H9 (cell line): ENCODE results near the gene DYNLT4. TPM values are rescaled to one million over a fixed set of nuclear protein-coding genes. Genes with fewer than 3 reads are reported as not detected.
A peak's percentile ranks its signal among the peaks of the same experiment; 100 is the strongest.

Source experiments
- DNase-seq: peaks from one replicate; pipeline ENCODE4 v3.0.0-alpha.2; 2017
- H2AFZ ChIP-seq: one replicate; pipeline ENCODE4 v1.6.1; 2013; ENCODE audit warnings: mild to moderate bottlenecking, low read length, control low read depth, moderate library complexity
- H2AK5ac ChIP-seq: 2 replicates; pipeline ENCODE4 v1.6.1; 2013; ENCODE audit warnings: low read length, control low read depth, mixed read lengths; ENCODE audit not compliant: insufficient read length
- H2BK120ac ChIP-seq: one replicate; pipeline ENCODE4 v1.6.1; 2013; ENCODE audit warnings: low read depth, mild to moderate bottlenecking, low read length, control low read depth, inconsistent platforms; ENCODE audit not compliant: poor library complexity, severe bottlenecking
- H2BK12ac ChIP-seq: 2 replicates; pipeline ENCODE4 v1.6.1; 2013; ENCODE audit warnings: low read length, control low read depth, mixed read lengths, low read depth; ENCODE audit not compliant: insufficient read length
- H2BK15ac ChIP-seq: 2 replicates; pipeline ENCODE4 v1.6.1; 2013; ENCODE audit warnings: low read depth, low read length, control low read depth
- H2BK20ac ChIP-seq: one replicate; pipeline ENCODE4 v1.6.1; 2013; ENCODE audit warnings: low read depth, mild to moderate bottlenecking, low read length, control low read depth, inconsistent platforms; ENCODE audit not compliant: poor library complexity, severe bottlenecking
- H2BK5ac ChIP-seq: 2 replicates; pipeline ENCODE4 v1.6.1; 2013; ENCODE audit warnings: low read length, control low read depth, mixed read lengths; ENCODE audit not compliant: insufficient read length
- H3K14ac ChIP-seq: 2 replicates; pipeline ENCODE4 v1.6.1; 2013; ENCODE audit warnings: low read length, control low read depth; ENCODE audit not compliant: insufficient read depth
- H3K18ac ChIP-seq: 2 replicates; pipeline ENCODE4 v1.6.1; 2013; ENCODE audit warnings: low read depth, mild to moderate bottlenecking, mixed read lengths, low read length, control low read depth; ENCODE audit not compliant: insufficient read length
- H3K23ac ChIP-seq: 2 replicates; pipeline ENCODE4 v1.6.1; 2013; ENCODE audit warnings: low read length, control low read depth, mixed read lengths, low read depth; ENCODE audit not compliant: insufficient read length
- H3K23me2 ChIP-seq: 2 replicates; pipeline ENCODE4 v1.6.1; 2013; ENCODE audit warnings: low read depth, mild to moderate bottlenecking, mixed read lengths, low read length, control low read depth; ENCODE audit not compliant: insufficient read length, poor library complexity, severe bottlenecking
- H3K27ac ChIP-seq: 2 replicates; pipeline ENCODE4 v1.5.1; 2013; ENCODE audit warnings: low read length, control low read depth, mixed read lengths, low read depth; ENCODE audit not compliant: insufficient read length
- H3K27me3 ChIP-seq: 2 replicates; pipeline ENCODE4 v1.6.1; 2013; ENCODE audit warnings: low read length, control low read depth, inconsistent platforms; ENCODE audit not compliant: insufficient read depth
- H3K4ac ChIP-seq: 2 replicates; pipeline ENCODE4 v1.6.1; 2013; ENCODE audit warnings: low read depth, mild to moderate bottlenecking, control low read depth, inconsistent platforms, low read length, moderate library complexity
- H3K4me1 ChIP-seq: 2 replicates; pipeline ENCODE4 v1.6.1; 2013; ENCODE audit warnings: low read length, control low read depth, inconsistent platforms; ENCODE audit not compliant: insufficient read depth
- H3K4me2 ChIP-seq: 2 replicates; pipeline ENCODE4 v1.6.1; 2013; ENCODE audit warnings: low read length, control low read depth, mixed read lengths; ENCODE audit not compliant: insufficient read length, insufficient read depth
- H3K56ac ChIP-seq: 2 replicates; pipeline ENCODE4 v1.6.1; 2013; ENCODE audit warnings: low read depth, mild to moderate bottlenecking, mixed read lengths, low read length, control low read depth; ENCODE audit not compliant: insufficient read length
- H3K79me1 ChIP-seq: 2 replicates; pipeline ENCODE4 v1.6.1; 2013; ENCODE audit warnings: low read depth, mild to moderate bottlenecking, moderate library complexity, low read length, control low read depth, inconsistent platforms; ENCODE audit not compliant: insufficient read depth, poor library complexity, severe bottlenecking
- H3K79me2 ChIP-seq: 2 replicates; pipeline ENCODE4 v1.6.1; 2013; ENCODE audit warnings: low read length, control low read depth, inconsistent platforms; ENCODE audit not compliant: insufficient read depth
- H3K9ac ChIP-seq: 2 replicates; pipeline ENCODE4 v1.6.1; 2013; ENCODE audit warnings: low read length, control low read depth, mixed read lengths; ENCODE audit not compliant: insufficient read length; ENCODE audit errors: extremely low read depth
- H3K9me3 ChIP-seq: one replicate; pipeline ENCODE4 v1.6.1; 2013; ENCODE audit warnings: low read depth, low read length, inconsistent platforms; ENCODE audit not compliant: control insufficient read depth
- H3T11ph ChIP-seq: one replicate; pipeline ENCODE4 v1.6.1; 2013; ENCODE audit warnings: mild to moderate bottlenecking, low read length, control low read depth, inconsistent platforms
- H4K20me1 ChIP-seq: one replicate; pipeline ENCODE4 v1.6.1; 2013; ENCODE audit not compliant: control insufficient read depth, insufficient read length, insufficient read depth
- H4K5ac ChIP-seq: 2 replicates; pipeline ENCODE4 v1.6.1; 2013; ENCODE audit warnings: low read depth, mild to moderate bottlenecking, mixed read lengths, low read length, control low read depth; ENCODE audit not compliant: insufficient read length
- H4K8ac ChIP-seq: replicated peaks from 2 replicates; pipeline ENCODE4 v1.6.1; 2013; ENCODE audit warnings: low read length, control low read depth, mixed read lengths, low read depth; ENCODE audit not compliant: insufficient read length
- H4K91ac ChIP-seq: 2 replicates; pipeline ENCODE4 v1.6.1; 2013; ENCODE audit warnings: low read depth, mild to moderate bottlenecking, moderate library complexity, mixed read lengths, low read length, control low read depth; ENCODE audit not compliant: insufficient read length
- H3K27ac Mint-ChIP-seq, 3 experiments: 2 replicates in 2 of 3; 3 replicates in 1 of 3; pipeline ENCODE4 v1.8.0; 2020 to 2021; ENCODE audit warnings: mixed read lengths in 3 of 3, mild to moderate bottlenecking in 1 of 3, moderate library complexity in 1 of 3
- H3K27me3 Mint-ChIP-seq: 2 replicates; pipeline ENCODE4 v1.8.0; 2021; ENCODE audit warnings: low read depth, mild to moderate bottlenecking, moderate library complexity, mixed read lengths
- H3K36me3 Mint-ChIP-seq, 3 experiments: 2 replicates in 2 of 3; 3 replicates in 1 of 3; pipeline ENCODE4 v1.8.0; 2020 to 2021; ENCODE audit warnings: low read depth in 3 of 3, mixed read lengths in 3 of 3; ENCODE audit not compliant: insufficient read depth in 1 of 3
- H3K4me1 Mint-ChIP-seq, 2 experiments: 2 replicates each; pipeline ENCODE4 v1.8.0; 2020; ENCODE audit warnings: mixed read lengths in 2 of 2
- H3K4me3 Mint-ChIP-seq, 2 experiments: 2 replicates in 1 of 2; 3 replicates in 1 of 2; pipeline ENCODE4 v1.8.0; 2020 to 2021; ENCODE audit warnings: mild to moderate bottlenecking in 2 of 2, mixed read lengths in 2 of 2, moderate library complexity in 1 of 2
- H3K9me3 Mint-ChIP-seq, 2 experiments: 2 replicates in 1 of 2; 3 replicates in 1 of 2; pipeline ENCODE4 v1.8.0; 2020; ENCODE audit warnings: mild to moderate bottlenecking in 2 of 2, mixed read lengths in 2 of 2, moderate library complexity in 1 of 2
- WGBS: extraction: QIAGEN DNeasy Blood & Tissue Kit; methylation state at CpG from one replicate; pipeline ENCODE4 v1.1.7; 2013; ENCODE audit warnings: missing lambda C conversion rate, low lambda C conversion rate, mixed read lengths; ENCODE audit not compliant: insufficient read length; ENCODE audit errors: extremely low coverage; 5-methylcytosine and 5-hydroxymethylcytosine counted together
- total RNA-seq: library from RNA; stranded (reverse); gene quantifications from 2 replicates; pipeline ENCODE4 v1.2.1, GENCODE V29; 2021
- TF ChIP-seq, protein P1 (sequence below): fragments of 200-600 bp; sonication (generic); conservative IDR thresholded peaks from 3 replicates; pipeline ENCODE4 v1.8.0; 2021; ENCODE audit warnings: antibody characterized with exemption, mild to moderate bottlenecking

The DYNLT4 gene
- total RNA-seq, 1 experiment from 2014 or later: not detected

DNA sequence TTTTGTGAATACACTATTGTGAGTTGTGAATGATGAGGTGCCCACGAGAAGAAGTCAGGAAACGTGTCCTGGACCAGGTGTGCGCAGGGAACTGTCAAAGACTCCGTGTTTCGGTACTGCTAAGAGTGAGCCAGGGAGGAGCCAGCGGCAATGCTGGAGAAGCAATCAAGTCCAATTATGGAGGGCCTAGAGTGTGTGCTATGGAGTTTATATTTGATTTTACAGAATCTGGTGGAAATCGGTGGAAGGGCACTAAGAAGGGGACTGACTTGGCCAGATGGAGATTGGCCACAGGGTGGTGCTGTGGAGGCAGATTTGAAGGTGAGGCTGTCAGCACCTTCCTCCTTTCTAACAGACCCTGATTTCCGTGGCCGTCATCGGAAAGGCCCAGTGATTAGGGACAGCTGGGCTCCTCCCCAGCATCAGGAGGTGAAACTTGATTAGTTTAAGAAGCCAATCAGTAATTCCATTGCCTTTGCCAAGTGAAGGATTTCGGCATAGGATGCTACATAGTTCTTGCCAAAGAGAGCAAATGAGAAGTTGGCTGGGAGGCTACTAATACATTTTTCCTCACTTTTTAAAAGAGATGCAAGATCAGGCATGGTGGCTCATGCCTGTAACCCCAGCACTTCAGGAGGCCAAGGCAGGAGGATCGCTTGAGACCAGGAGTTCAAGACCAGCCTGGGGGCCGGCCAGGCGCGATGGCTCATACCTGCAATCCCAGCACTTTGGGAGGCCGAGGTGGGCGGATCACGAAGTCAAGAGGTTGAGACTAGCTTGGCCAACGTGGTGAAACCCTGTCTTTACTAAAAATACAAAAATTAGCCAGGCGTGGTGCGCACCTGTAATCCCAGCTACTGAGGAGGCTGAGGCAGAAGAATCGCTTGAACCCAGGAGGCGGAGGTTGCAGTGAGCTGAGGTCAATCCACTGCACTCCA is 28.9 kb upstream of the DYNLT4 start:
- Histone ChIP-seq H3K4me2 (no peak overlapping the region), H3K9me3 (no peaks in the 10 kb centered on the region), H3K23ac (no peak overlapping the region), H4K5ac (no peak overlapping the region), H3K27ac (no peak overlapping the region), H3K14ac (no peak overlapping the region), H3K27me3 (no peaks in the 10 kb centered on the region), H4K20me1 (no peaks in the 10 kb centered on the region), H3K56ac (no peak overlapping the region), H3K79me1 (no peaks in the 10 kb centered on the region), H2BK5ac (no peak overlapping the region), H3T11ph (no peak overlapping the region), H3K79me2 (no peaks in the 10 kb centered on the region), H4K8ac (no peak overlapping the region), H3K4me1 (no peaks in the 10 kb centered on the region; the same call in 1 of the 2 replicates), H3K18ac (no peak overlapping the region), H2BK120ac (no peak overlapping the region), H2AK5ac (no peak overlapping the region), H2AFZ (no peak overlapping the region), H3K9ac (no peak overlapping the region), H2BK12ac (no peak overlapping the region), H2BK15ac (no peak overlapping the region), H3K4ac (no peak overlapping the region), H2BK20ac (no peak overlapping the region), H4K91ac (no peak overlapping the region), H3K23me2 (no peaks in the 10 kb centered on the region)
- H3K4me1 Mint-ChIP-seq: peaks cover 11% of the 10 kb centered on the region in 2 experiments
- no CpG with 5 or more reads among the region's 23 CpGs for WGBS
- no peaks in the 10 kb centered on the region for H3K9me3 Mint-ChIP-seq
- H3K36me3 Mint-ChIP-seq: no peaks in the 10 kb centered on the region
- H3K27ac Mint-ChIP-seq: peak overlapping the region in 2 of 3 experiments; percentile 10 to 35; a peak in 3 of 7 replicates
- H3K27me3 Mint-ChIP-seq: peaks cover 2% of the 10 kb centered on the region
- H3K4me3 Mint-ChIP-seq: no peak overlapping the region
- DNase-seq: peak; percentile 91
- TF ChIP-seq, protein P1, sequence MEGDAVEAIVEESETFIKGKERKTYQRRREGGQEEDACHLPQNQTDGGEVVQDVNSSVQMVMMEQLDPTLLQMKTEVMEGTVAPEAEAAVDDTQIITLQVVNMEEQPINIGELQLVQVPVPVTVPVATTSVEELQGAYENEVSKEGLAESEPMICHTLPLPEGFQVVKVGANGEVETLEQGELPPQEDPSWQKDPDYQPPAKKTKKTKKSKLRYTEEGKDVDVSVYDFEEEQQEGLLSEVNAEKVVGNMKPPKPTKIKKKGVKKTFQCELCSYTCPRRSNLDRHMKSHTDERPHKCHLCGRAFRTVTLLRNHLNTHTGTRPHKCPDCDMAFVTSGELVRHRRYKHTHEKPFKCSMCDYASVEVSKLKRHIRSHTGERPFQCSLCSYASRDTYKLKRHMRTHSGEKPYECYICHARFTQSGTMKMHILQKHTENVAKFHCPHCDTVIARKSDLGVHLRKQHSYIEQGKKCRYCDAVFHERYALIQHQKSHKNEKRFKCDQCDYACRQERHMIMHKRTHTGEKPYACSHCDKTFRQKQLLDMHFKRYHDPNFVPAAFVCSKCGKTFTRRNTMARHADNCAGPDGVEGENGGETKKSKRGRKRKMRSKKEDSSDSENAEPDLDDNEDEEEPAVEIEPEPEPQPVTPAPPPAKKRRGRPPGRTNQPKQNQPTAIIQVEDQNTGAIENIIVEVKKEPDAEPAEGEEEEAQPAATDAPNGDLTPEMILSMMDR: peak; percentile 93
